Measurements from ENCODE around the gene CCR9.
A peak's percentile ranks its signal among the peaks of the same experiment; 100 is the strongest.

The CCR9 gene

DNA sequence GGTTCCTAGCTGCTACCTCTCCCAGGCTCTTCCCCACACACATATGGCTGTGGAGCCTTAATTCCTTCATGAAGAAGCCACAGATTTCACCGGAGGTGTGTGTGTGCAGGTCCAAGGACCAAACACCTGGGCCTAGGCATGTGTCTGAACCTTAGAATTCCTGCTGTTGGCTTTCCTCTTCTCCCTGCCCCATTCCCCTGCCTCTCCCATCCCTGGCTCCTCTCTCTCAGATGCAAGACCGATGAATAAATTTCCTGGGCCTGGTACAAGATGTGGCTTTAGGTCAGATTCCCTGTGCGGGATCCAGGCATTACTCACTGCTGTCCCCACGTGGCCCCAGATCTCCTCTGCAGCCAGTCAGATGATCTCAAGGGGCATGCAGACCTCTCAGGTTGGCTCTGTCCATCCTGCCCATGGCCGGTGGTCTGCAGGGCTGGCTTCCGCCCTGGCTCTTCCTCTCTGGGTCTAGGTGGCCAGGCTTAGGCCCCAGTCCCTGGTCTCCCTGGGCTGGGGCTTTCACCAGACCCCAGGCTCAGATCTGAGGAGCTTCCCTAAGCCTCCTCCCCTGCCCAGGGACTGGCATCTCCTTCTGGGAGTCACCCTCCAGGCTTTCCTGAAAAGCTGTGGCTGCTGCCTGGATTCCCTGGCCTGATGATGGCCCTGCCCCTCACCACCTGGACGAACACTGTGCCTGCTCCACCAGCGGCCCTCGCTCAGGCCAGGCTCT lies 20.5 kb downstream of the CCR9 start:
- Histone ChIP-seq H3K9me3 (ENCODE audit: control extremely low read depth in 1 of 5, control insufficient read depth in 4 of 5, insufficient read depth in 2 of 5, low read depth in 1 of 5, low read length in 4 of 5) (peaks cover 0 to 7% (median 0%) of the 10 kb centered on the region in 5 experiments), H3K4me1 (ENCODE audit: control extremely low read depth in 1 of 4, control insufficient read depth in 4 of 4, insufficient read depth in 4 of 4, low read length in 3 of 4) (peaks cover 0 to 5% (median 1%) of the 10 kb centered on the region in 4 experiments), H3K4me3 (ENCODE audit: control insufficient read depth in 1 of 7, extremely low read depth in 1 of 7, insufficient read depth in 4 of 7, low read depth in 2 of 7, low read length in 6 of 7) (no peak overlapping the region), H3K36me3 (ENCODE audit: control insufficient read depth in 4 of 4, insufficient read depth in 4 of 4, low read length in 3 of 4) (no peaks in the 10 kb centered on the region), H3K27ac (ENCODE audit: insufficient read depth in 1 of 2, low read depth in 1 of 2, low read length in 2 of 2, poor library complexity in 1 of 2, severe bottlenecking in 2 of 2) (no peak overlapping the region), H3K27me3 (replicated peaks in 2 of 5; ENCODE audit: control insufficient read depth in 4 of 5, insufficient read depth in 5 of 5, low read length in 4 of 5) (no peaks in the 10 kb centered on the region)
- peak in 1 of 3 donors; percentile 25 for DNase-seq
- 88% methylated on average over 8 of the region's 9 CpGs for WGBS (ENCODE audit: insufficient coverage)
- ChIA-PET CTCF (interaction anchor here (0.7 to 3.4 kb wide), 4 partner anchors 15 to 159 kb away, joined by 3 to 15 read pairs (median 3); no protein-coding TSS in a partner anchor), POLR2A (no interaction called here)

DNA sequence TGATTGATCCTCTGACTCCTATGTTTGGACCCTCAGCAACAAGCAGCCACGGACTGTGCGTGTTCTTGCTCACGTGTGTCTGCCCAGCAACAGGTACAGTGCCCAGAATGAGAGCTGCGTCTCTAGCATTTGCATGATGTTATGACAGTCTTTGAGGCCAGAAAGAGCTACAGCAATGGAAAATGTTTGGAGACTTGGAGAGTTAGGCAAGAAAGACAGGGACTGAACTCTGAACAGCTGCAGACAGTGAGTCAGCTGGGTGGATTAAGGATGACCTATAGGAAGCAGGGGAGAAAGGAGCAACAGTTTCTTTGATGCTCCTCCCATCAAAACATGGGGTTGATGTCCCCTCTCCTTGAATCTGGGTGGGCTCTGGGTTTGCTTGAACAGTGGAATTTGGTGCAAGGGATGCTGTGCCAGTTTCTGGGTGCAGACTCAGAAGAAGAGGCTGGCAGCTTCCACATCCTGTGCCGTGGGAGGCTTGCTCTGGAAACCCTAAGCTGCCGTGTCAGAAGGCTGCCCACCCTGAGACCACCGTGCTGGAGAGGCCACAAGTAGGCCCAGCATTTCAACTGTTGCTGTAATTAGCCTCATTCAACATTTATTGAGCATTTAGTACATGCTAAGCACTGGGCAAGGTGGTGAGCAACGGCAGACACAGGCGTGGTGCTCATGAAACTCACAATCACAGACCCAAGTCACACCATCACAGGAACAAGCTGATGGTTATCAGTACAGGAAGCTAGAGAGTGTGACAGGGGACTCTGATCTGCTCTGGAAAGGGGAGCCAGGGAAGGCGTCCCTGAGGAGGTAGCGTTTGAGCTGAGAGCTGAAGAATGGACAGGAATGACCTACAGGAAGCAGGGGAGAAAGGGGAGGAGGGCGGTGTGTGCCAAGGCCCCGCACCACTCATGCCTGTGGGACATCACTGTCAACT lies 21.7 kb downstream of the CCR9 start:
- peaks cover 0 to 7% (median 0%) of the 10 kb centered on the region in 5 experiments for H3K9me3 ChIP-seq (ENCODE audit: control extremely low read depth in 1 of 5, control insufficient read depth in 4 of 5, insufficient read depth in 2 of 5, low read depth in 1 of 5, low read length in 4 of 5)
- H3K27ac ChIP-seq (ENCODE audit: insufficient read depth in 1 of 2, low read depth in 1 of 2, low read length in 2 of 2, poor library complexity in 1 of 2, severe bottlenecking in 2 of 2) = no peak overlapping the region
- ChIA-PET POLR2A (no interaction called here), CTCF (interaction anchor here (0.7 to 3.4 kb wide), 8 partner anchors 14 to 161 kb away, joined by 3 to 15 read pairs (median 3); no protein-coding TSS in a partner anchor)
- peak in 1 of 3 donors; percentile 14 for DNase-seq
- H3K36me3 ChIP-seq (ENCODE audit: control insufficient read depth in 4 of 4, insufficient read depth in 4 of 4, low read length in 3 of 4) = no peaks in the 10 kb centered on the region
- 78% methylated on average over 9 of the region's 13 CpGs for WGBS (ENCODE audit: insufficient coverage)
- no peaks in the 10 kb centered on the region for H3K27me3 ChIP-seq (replicated peaks in 2 of 5; ENCODE audit: control insufficient read depth in 4 of 5, insufficient read depth in 5 of 5, low read length in 4 of 5)
- H3K4me3 ChIP-seq (ENCODE audit: control insufficient read depth in 1 of 7, extremely low read depth in 1 of 7, insufficient read depth in 4 of 7, low read depth in 2 of 7, low read length in 6 of 7) = no peak overlapping the region
- H3K4me1 ChIP-seq (ENCODE audit: control extremely low read depth in 1 of 4, control insufficient read depth in 4 of 4, insufficient read depth in 4 of 4, low read length in 3 of 4) = peaks cover 0 to 5% (median 1%) of the 10 kb centered on the region in 4 experiments

DNA sequence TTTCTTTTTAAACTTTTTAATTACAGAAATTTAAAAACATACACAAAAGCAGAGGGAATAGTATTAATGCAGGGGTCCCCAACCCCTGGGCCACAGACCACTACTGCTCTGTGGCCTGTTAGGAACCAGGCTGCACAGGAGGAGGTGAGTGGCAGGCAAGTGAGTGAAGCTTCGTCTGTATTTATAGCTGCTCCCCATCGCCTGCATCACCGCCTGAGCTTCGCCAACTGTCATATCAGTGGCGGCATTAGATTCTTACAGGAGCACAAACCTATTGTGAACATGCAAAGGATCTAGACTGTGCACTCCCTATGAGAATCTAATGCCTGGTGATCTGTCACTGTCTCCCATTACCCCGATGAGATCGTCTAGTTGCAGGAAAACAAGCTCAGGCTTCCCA lies 22.4 kb downstream of the CCR9 start:
- 100% methylated on average over 4 of the region's 7 CpGs for WGBS (ENCODE audit: insufficient coverage)
- POLR2A ChIA-PET = no interaction called here
- CTCF ChIA-PET = interaction anchor here (1.0 to 3.4 kb wide), 4 partner anchors 13 to 146 kb away, joined by 3 to 15 read pairs (median 4); no protein-coding TSS in a partner anchor
- no peak overlapping the region for H3K27ac ChIP-seq (ENCODE audit: insufficient read depth in 1 of 2, low read depth in 1 of 2, low read length in 2 of 2, poor library complexity in 1 of 2, severe bottlenecking in 2 of 2)
- H3K36me3 ChIP-seq (ENCODE audit: control insufficient read depth in 4 of 4, insufficient read depth in 4 of 4, low read length in 3 of 4) = no peaks in the 10 kb centered on the region
- H3K9me3 ChIP-seq (ENCODE audit: control extremely low read depth in 1 of 5, control insufficient read depth in 4 of 5, insufficient read depth in 2 of 5, low read depth in 1 of 5, low read length in 4 of 5) = peaks cover 0 to 7% (median 0%) of the 10 kb centered on the region in 5 experiments
- no peak for DNase-seq
- no peak overlapping the region for H3K4me3 ChIP-seq (ENCODE audit: control insufficient read depth in 1 of 7, extremely low read depth in 1 of 7, insufficient read depth in 4 of 7, low read depth in 2 of 7, low read length in 6 of 7)
- H3K4me1 ChIP-seq (ENCODE audit: control extremely low read depth in 1 of 4, control insufficient read depth in 4 of 4, insufficient read depth in 4 of 4, low read length in 3 of 4) = peaks cover 0 to 5% (median 1%) of the 10 kb centered on the region in 4 experiments
- no peaks in the 10 kb centered on the region for H3K27me3 ChIP-seq (replicated peaks in 2 of 5; ENCODE audit: control insufficient read depth in 4 of 5, insufficient read depth in 5 of 5, low read length in 4 of 5)

DNA sequence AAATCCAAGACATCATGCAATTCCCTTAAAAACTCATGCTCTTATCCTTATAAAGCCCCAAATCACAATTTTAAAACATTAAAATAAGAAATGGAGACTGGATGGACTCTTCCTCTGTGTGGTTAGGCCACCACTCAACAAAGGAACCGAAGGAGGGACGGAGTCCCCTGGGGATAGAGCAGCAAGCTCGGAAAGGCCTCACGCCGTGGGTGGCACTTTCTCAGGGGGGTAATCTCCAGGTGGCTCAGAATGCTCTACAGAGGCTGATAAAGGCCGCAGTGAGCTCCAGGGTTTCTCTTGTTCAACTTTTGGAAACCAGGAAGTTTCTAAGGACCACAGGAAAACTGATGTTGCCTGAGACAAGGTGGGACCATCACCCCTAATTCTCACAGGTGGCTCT lies 23.2 kb downstream of the CCR9 start:
- CTCF ChIA-PET = no interaction called here
- POLR2A ChIA-PET = no interaction called here
- Histone ChIP-seq H3K27ac (ENCODE audit: insufficient read depth in 1 of 2, low read depth in 1 of 2, low read length in 2 of 2, poor library complexity in 1 of 2, severe bottlenecking in 2 of 2) (no peak overlapping the region), H3K36me3 (ENCODE audit: control insufficient read depth in 4 of 4, insufficient read depth in 4 of 4, low read length in 3 of 4) (no peaks in the 10 kb centered on the region), H3K9me3 (ENCODE audit: control extremely low read depth in 1 of 5, control insufficient read depth in 4 of 5, insufficient read depth in 2 of 5, low read depth in 1 of 5, low read length in 4 of 5) (peaks cover 0 to 7% (median 0%) of the 10 kb centered on the region in 5 experiments), H3K4me1 (ENCODE audit: control extremely low read depth in 1 of 4, control insufficient read depth in 4 of 4, insufficient read depth in 4 of 4, low read length in 3 of 4) (peaks cover 0 to 5% (median 1%) of the 10 kb centered on the region in 4 experiments), H3K4me3 (ENCODE audit: control insufficient read depth in 1 of 7, extremely low read depth in 1 of 7, insufficient read depth in 4 of 7, low read depth in 2 of 7, low read length in 6 of 7) (no peak overlapping the region), H3K27me3 (replicated peaks in 2 of 5; ENCODE audit: control insufficient read depth in 4 of 5, insufficient read depth in 5 of 5, low read length in 4 of 5) (no peaks in the 10 kb centered on the region)
- DNase-seq = no peak
- 91% methylated on average over 6 of the region's 6 CpGs for WGBS (ENCODE audit: insufficient coverage)

DNA sequence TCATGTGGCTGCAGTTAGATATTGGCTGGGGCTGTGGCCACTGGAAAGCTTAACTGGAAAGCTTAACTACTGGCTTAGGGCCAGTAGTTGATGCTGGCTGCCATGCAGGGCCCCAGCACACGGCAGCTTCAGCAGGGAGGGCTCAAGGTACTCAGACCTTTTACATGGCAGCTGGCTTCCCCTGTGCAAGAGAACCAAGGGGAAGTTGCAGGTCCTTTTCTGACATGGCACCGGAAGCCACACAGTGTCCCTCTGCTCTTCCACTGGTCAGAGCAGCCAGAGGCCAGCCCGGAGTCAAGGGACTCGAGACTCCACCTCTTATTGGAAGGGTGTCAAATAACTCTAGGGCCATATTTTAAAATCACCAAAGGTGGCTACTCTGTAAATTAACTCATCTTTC lies 24.5 kb downstream of the CCR9 start:
- H3K4me3 ChIP-seq (ENCODE audit: control insufficient read depth in 1 of 7, extremely low read depth in 1 of 7, insufficient read depth in 4 of 7, low read depth in 2 of 7, low read length in 6 of 7) = no peak overlapping the region
- ChIA-PET POLR2A (no interaction called here), CTCF (interaction anchor here (0.8 to 1.7 kb wide), 5 partner anchors 10 to 148 kb away, joined by 3 to 5 read pairs (median 4); no protein-coding TSS in a partner anchor)
- no peak overlapping the region for H3K27ac ChIP-seq (ENCODE audit: insufficient read depth in 1 of 2, low read depth in 1 of 2, low read length in 2 of 2, poor library complexity in 1 of 2, severe bottlenecking in 2 of 2)
- H3K9me3 ChIP-seq (ENCODE audit: control extremely low read depth in 1 of 5, control insufficient read depth in 4 of 5, insufficient read depth in 2 of 5, low read depth in 1 of 5, low read length in 4 of 5) = peaks cover 0 to 2% (median 0%) of the 10 kb centered on the region in 5 experiments
- peaks cover 0 to 5% (median 1%) of the 10 kb centered on the region in 4 experiments for H3K4me1 ChIP-seq (ENCODE audit: control extremely low read depth in 1 of 4, control insufficient read depth in 4 of 4, insufficient read depth in 4 of 4, low read length in 3 of 4)
- 90% methylated on average over 4 of the region's 4 CpGs for WGBS (ENCODE audit: insufficient coverage)
- no peak for DNase-seq
- H3K36me3 ChIP-seq (ENCODE audit: control insufficient read depth in 4 of 4, insufficient read depth in 4 of 4, low read length in 3 of 4) = no peaks in the 10 kb centered on the region
- H3K27me3 ChIP-seq (replicated peaks in 2 of 5; ENCODE audit: control insufficient read depth in 4 of 5, insufficient read depth in 5 of 5, low read length in 4 of 5) = no peaks in the 10 kb centered on the region

DNA sequence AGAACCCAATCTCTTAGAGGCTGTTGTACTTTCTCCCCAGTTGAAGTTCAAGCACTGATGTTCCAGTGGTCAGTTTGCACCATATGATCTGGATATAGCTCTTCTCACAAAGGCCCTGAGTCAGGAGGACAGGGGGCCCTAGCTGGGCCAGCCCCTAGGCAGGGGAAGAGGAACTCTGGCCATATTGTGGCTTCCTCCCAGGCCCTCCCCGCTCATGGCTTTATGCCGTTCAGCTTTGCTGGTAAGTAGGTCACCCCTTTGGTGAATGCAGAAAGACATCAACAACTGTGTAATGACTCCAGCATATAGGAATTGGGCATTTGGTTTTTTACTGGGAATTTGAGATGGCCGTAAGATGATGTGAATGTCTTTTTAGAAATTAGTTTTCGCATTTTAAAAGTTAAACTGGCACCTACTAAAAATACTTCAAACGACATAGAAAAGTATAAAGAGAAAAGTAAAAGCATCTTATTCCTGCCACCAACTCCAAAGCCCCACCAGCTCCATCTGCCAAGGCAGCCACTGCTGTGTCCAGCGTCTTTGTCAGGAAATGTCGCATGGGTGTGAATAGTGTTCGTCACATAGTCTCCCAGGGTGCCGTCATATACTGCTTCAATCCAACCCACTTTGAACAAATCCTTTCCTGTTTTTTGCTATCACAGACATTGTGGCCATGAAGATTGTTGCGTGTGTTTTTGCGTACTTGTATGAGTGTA lies 25.3 kb downstream of the CCR9 start:
- Histone ChIP-seq H3K9me3 (ENCODE audit: control extremely low read depth in 1 of 5, control insufficient read depth in 4 of 5, insufficient read depth in 2 of 5, low read depth in 1 of 5, low read length in 4 of 5) (no peaks in the 10 kb centered on the region), H3K4me3 (ENCODE audit: control insufficient read depth in 1 of 7, extremely low read depth in 1 of 7, insufficient read depth in 4 of 7, low read depth in 2 of 7, low read length in 6 of 7) (no peak overlapping the region), H3K36me3 (ENCODE audit: control insufficient read depth in 4 of 4, insufficient read depth in 4 of 4, low read length in 3 of 4) (no peaks in the 10 kb centered on the region), H3K27ac (ENCODE audit: insufficient read depth in 1 of 2, low read depth in 1 of 2, low read length in 2 of 2, poor library complexity in 1 of 2, severe bottlenecking in 2 of 2) (no peak overlapping the region), H3K4me1 (ENCODE audit: control extremely low read depth in 1 of 4, control insufficient read depth in 4 of 4, insufficient read depth in 4 of 4, low read length in 3 of 4) (peaks cover 0 to 5% (median 1%) of the 10 kb centered on the region in 4 experiments), H3K27me3 (replicated peaks in 2 of 5; ENCODE audit: control insufficient read depth in 4 of 5, insufficient read depth in 5 of 5, low read length in 4 of 5) (no peaks in the 10 kb centered on the region)
- WGBS (ENCODE audit: insufficient coverage) = 87% methylated on average over 4 of the region's 11 CpGs
- CTCF ChIA-PET = interaction anchor here (0.8 to 1.7 kb wide), 5 partner anchors 10 to 149 kb away, joined by 3 to 5 read pairs (median 4); no protein-coding TSS in a partner anchor
- POLR2A ChIA-PET = no interaction called here
- DNase-seq = no peak
